ENCODE data around the gene SPNS3. TPM values are rescaled to one million over a fixed set of nuclear protein-coding genes. Genes with fewer than 3 reads are reported as not detected.

Gene SPNS3
- total RNA-seq, 4 donors from 2014 or later = not detected

DNA sequence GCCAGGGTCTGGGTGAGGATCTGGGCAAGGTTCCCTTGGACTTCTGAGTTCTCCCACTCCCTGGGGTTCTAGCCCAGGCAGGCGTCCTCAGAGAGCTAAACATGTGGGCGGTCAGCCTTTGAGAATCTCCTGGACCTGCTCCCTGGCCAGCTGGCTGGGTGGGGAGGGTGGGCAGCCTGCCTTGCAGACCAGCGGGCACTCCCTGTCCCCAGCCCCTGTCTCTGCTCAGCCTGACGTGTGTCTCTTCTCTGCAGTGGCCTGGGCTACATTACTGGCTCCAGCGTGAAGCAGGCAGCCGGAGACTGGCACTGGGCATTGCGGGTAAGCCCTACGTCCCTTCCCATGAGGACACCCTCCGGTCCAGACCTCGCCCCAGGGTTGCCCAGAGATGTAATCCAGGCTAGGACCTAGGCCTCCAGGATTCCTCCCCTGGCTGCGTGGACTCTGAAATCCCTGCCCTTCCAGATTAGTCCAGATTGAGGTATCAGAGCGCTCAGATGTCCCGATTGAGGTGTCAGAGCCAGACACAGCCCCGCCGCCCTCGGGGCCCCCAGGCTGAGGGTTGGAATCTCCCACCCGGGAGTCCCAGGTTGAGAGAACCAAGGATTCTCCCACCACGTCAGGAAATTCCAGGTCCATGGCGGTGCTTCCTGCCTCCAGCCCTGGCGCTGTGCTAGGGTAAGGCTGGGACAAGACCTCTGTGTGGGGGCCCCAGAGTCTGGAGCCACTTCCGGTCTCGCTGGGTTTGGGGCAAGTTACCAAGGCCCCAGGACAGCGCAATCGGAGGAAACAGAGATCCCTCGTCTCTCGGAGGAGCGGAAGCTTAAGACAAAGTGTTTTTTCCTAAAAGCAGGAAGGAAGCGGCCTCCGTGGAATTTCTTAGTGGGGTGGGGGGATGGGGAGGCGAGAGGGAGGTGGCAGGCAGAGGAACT lies 97.3 kb downstream of the SPNS3 start:
- Histone ChIP-seq H3K36me3 (no peaks in the 10 kb centered on the region), H3K4me3 (no peak overlapping the region), H3K9me3 (no peaks in the 10 kb centered on the region), H3K4me1 (peaks cover 0 to 73% (median 8%) of the 10 kb centered on the region in 3 donors), H3K27me3 (peaks cover 23% of the 10 kb centered on the region), H3K27ac (peak overlapping the region in 3 of 4 donors; percentile 50 to 71 (median 59))
- TF ChIP-seq EP300 (IDR thresholded peaks at IDR 0.05) (no peak), POLR2A (IDR thresholded peaks at IDR 0.05) (no peak), POLR2AphosphoS5 (IDR thresholded peaks at IDR 0.05) (no peak)
- TF ChIP-seq, protein P1, sequence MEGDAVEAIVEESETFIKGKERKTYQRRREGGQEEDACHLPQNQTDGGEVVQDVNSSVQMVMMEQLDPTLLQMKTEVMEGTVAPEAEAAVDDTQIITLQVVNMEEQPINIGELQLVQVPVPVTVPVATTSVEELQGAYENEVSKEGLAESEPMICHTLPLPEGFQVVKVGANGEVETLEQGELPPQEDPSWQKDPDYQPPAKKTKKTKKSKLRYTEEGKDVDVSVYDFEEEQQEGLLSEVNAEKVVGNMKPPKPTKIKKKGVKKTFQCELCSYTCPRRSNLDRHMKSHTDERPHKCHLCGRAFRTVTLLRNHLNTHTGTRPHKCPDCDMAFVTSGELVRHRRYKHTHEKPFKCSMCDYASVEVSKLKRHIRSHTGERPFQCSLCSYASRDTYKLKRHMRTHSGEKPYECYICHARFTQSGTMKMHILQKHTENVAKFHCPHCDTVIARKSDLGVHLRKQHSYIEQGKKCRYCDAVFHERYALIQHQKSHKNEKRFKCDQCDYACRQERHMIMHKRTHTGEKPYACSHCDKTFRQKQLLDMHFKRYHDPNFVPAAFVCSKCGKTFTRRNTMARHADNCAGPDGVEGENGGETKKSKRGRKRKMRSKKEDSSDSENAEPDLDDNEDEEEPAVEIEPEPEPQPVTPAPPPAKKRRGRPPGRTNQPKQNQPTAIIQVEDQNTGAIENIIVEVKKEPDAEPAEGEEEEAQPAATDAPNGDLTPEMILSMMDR (IDR thresholded peaks at IDR 0.05) = no peak
- peak; percentile 31 for ATAC-seq
- WGBS, 2 donors (ENCODE audit: low coverage in 1 of 2) = no CpG with 5 or more reads among the region's 30 CpGs

DNA sequence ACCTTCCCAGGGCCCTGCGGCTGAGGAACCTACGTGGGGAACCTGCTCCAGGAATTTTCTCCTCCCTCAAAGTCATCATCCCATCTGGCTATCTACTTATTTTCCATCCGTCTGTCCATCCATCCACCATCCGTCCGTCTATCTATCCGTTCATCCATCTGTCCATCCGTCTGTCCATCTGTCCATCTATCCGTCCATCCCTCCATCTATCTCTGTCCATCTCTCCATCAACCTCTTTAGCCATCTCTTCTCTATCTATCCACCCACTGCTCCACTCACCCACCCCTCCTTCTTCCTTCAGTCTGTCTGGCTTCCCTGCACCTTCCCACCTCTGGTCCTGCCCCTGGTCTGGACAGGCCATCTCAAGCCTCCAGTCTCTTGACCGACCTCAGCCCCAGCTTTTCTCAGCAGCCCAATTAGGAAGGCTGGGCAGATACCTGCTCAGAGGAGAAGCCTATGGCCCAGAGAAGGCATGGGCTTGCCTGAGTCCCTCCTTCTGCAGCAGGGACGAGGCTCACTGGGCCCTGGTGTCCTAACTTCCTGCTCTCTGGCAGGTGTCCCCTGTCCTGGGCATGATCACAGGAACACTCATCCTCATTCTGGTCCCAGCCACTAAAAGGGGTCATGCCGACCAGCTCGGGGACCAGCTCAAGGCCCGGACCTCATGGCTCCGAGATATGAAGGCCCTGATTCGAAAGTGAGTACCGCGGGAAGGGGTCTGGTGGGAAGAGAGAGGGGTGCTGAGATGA lies 98.4 kb downstream of the SPNS3 start:
- H3K27me3 ChIP-seq = peaks cover 24% of the 10 kb centered on the region
- H3K4me1 ChIP-seq = peaks cover 0 to 75% (median 19%) of the 10 kb centered on the region in 3 donors
- no peak overlapping the region for H3K4me3 ChIP-seq
- H3K27ac ChIP-seq = peak overlapping the region in 3 of 4 donors; percentile 71 to 80 (median 75)
- TF ChIP-seq, protein P1 (IDR thresholded peaks at IDR 0.05) = no peak
- no peak for TF ChIP-seq EP300 (IDR thresholded peaks at IDR 0.05)
- no peak for TF ChIP-seq POLR2AphosphoS5 (IDR thresholded peaks at IDR 0.05)
- TF ChIP-seq POLR2A (IDR thresholded peaks at IDR 0.05) = no peak
- H3K36me3 ChIP-seq = no peaks in the 10 kb centered on the region
- no peak for ATAC-seq
- H3K9me3 ChIP-seq = no peaks in the 10 kb centered on the region
- 80 to 90% methylated on average over 1 to 8 of the region's 17 CpGs for WGBS, 2 donors (ENCODE audit: low coverage in 1 of 2)

DNA sequence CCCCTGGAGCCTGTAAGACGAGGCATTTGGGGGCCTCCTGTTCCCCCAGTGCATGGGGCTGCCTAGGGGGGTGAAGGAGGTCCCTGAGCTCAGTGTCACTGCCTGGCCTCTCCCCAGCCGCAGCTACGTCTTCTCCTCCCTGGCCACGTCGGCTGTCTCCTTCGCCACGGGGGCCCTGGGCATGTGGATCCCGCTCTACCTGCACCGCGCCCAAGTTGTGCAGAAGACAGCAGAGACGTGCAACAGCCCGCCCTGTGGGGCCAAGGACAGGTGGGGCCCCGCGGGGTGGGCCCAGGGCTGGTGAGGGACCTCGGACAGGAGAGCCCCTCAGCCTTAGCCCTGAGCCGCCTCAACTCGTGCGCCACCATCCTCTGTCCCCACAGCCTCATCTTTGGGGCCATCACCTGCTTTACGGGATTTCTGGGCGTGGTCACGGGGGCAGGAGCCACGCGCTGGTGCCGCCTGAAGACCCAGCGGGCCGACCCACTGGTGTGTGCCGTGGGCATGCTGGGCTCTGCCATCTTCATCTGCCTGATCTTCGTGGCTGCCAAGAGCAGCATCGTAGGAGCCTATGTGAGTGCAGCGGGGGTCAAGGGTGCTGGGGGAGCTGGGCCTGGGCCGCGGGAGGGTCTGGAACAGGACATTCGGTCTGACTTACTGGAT lies 99.3 kb downstream of the SPNS3 start:
- H3K9me3 ChIP-seq = no peaks in the 10 kb centered on the region
- WGBS, 2 donors (ENCODE audit: low coverage in 1 of 2) = no CpG with 5 or more reads among the region's 33 CpGs
- H3K36me3 ChIP-seq = peaks cover 0 to 7% of the 10 kb centered on the region in 2 donors
- peaks cover 24% of the 10 kb centered on the region for H3K27me3 ChIP-seq
- peak overlapping the region in 3 of 4 donors; percentile 71 to 80 (median 75) for H3K27ac ChIP-seq
- ATAC-seq = no peak
- no peak overlapping the region for H3K4me3 ChIP-seq
- TF ChIP-seq EP300 (IDR thresholded peaks at IDR 0.05) (no peak), POLR2AphosphoS5 (IDR thresholded peaks at IDR 0.05) (no peak), POLR2A (IDR thresholded peaks at IDR 0.05) (no peak)
- TF ChIP-seq, protein P1 (IDR thresholded peaks at IDR 0.05) = no peak
- peaks cover 0 to 75% (median 28%) of the 10 kb centered on the region in 3 donors for H3K4me1 ChIP-seq

DNA sequence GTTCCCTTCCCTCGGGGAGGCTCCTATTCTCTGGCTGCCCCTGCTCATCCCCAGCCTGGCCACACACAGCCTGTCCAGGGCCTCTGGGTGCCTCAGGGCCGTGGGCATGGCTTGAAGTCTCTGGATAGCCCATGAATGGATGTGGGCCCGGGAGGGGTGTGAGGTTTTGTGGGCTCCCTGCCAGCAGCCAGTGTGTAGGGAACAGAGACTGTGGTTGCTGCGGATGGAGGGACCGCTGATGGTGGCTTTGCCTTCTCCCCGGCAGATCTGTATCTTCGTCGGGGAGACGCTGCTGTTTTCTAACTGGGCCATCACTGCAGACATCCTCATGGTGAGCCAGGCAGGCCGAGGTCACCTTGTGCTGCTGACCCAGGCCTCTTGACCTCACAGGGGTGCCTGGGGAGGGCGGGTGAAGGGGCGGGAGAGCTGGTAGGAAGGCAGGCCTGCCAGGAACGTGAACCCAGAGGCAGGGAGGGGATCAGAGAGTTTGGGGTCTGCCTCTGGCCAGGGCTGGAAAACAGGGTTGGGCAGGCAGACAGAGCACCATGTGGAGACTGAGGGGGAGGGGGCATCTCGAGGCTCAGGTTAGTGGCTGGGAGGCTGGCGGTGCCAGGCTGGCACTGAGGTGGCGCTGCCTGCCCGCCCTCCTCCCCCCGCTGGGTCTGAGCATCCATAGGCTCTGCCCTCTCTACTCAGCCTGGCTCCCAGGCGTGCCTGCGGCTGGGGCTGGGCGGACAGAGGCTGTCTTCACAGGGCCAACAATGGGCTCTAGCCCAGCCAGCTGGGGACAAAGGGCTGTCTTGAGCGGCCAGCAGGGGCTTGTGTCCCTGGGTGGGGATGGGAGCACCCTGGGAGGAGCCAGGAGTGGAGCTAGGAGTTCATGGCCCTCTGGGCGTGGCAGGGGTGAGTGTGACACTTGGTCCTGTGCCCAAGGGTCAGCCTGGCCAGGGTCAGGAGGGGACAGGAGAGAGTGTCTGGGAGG lies 100.1 kb downstream of the SPNS3 start:
- Histone ChIP-seq H3K27ac (peak overlapping the region in 3 of 4 donors; percentile 71 to 80 (median 75)), H3K4me3 (no peak overlapping the region), H3K4me1 (peaks cover 0 to 76% (median 36%) of the 10 kb centered on the region in 3 donors), H3K27me3 (peaks cover 24% of the 10 kb centered on the region), H3K36me3 (peaks cover 0 to 15% of the 10 kb centered on the region in 2 donors), H3K9me3 (no peaks in the 10 kb centered on the region)
- 40% methylated on average over 1 of the region's 23 CpGs; no CpG with 5 or more reads in 1 of the 2 donors for WGBS, 2 donors (ENCODE audit: low coverage in 1 of 2)
- ATAC-seq = no peak
- no peak for TF ChIP-seq POLR2A (IDR thresholded peaks at IDR 0.05)
- no peak for TF ChIP-seq POLR2AphosphoS5 (IDR thresholded peaks at IDR 0.05)
- no peak for TF ChIP-seq EP300 (IDR thresholded peaks at IDR 0.05)
- TF ChIP-seq, protein P1 (IDR thresholded peaks at IDR 0.05) = peak in 1 of 4 experiments; percentile 5

Data from gastroesophageal sphincter (tissue), 4 donors.